HuH-7.5 (cell line): ENCODE data around the gene SIL1.

Experiments
- DNase-seq: peaks from one replicate; pipeline ENCODE4 v3.0.0; 2011; ENCODE audit warnings: low spot score

The SIL1 gene

DNA sequence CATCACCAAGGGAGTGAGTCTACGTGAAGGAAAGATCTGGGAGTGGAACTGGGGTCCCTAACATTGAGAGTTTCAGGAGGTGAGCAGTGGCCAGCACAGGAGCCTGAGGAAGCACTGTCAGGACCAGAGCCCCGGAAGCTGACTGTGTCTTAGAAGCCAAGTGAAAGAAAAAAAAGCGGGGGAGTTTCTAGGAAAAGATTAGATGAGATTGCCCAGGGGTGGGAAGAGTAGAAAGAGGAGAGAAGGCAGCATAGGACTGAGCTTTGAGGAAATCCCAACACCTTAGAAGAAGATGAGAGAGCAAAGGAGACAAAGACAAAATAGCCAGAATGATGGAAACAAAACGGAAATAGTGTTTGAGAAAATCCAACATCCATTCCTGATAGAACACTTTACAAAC lies 286.1 kb downstream of the SIL1 start:
- no peak for DNase-seq

DNA sequence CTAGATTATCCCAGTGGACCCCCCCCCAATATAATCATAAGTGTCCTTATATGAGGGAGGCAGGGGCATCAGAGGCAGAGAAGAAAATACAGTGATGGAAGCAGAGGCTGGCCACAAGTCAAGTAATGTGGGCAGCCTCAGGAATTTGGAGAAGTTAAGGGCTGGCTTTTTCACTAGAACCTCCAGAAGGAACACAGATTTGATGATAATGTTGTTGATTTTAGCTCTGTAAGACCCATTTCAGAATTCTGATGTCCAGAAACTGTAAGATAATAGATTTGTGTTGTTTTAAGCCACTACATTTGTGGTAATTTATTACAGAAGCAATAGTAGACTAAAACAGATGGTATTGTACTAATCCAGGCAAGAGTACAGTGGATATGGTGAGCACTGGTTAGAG lies 286.7 kb downstream of the SIL1 start:
- DNase-seq, result no peak

- DNase-seq, result no peak
Measured at GRCh38 chr5:138910546-138911185, 287.5 kb downstream of the SIL1 start.

GRCh38 chr5:138909734-138910133 lies 288.4 kb downstream of the SIL1 start:
- no peak for DNase-seq

GRCh38 chr5:138905541-138905940 lies 292.6 kb downstream of the SIL1 start:
- DNase-seq, result no peak

DNA sequence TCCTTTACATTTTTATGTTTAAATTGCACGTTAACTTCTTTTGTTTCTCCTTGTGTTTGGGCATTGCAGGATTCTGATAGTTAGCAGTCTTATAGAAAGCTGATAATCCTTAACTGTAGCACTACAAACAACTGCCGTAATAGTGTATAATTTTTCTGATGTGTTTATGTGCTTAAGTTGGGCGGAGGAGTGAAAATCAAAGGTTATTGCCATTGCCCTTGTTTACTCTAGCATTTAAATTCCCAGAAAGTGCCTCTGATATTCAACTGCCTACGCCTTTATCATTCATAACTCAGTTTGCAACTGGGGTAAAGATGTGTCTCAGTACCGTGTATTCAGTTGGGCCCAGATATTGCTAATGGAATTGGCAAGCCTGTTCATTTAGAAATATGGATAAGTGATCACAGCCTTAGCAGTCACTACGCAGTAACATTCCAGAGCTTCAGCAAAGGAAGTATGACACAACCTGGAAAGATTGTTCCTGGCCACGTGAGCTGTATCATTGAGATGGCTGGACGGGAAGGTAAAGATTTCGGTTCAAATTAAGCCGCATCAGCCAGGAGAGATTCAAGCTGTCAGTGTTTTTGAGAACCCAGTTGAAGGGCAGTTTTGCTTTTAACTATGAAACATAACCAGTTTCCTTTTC lies 294.9 kb downstream of the SIL1 start:
- DNase-seq, result no peak

DNA sequence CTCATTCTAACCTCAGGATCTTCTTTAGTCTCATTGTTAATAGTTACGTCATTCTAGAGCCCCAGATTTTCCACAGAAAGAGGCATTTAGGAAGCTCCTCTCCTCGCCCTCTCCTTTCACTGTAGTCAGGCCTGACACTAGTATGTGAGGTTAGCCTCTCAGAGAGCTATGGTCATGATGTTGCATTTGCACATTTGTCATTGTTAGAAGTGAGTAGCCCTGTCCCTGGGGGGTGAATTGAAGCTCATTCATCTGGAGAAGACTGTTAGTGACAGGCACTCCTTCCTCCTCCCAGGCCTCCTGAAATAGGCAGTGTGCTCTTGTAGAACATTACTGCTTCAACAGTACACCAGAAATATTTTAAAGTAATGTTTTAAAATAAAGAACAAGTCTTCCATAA lies 296.5 kb downstream of the SIL1 start:
- DNase-seq, result no peak

DNA sequence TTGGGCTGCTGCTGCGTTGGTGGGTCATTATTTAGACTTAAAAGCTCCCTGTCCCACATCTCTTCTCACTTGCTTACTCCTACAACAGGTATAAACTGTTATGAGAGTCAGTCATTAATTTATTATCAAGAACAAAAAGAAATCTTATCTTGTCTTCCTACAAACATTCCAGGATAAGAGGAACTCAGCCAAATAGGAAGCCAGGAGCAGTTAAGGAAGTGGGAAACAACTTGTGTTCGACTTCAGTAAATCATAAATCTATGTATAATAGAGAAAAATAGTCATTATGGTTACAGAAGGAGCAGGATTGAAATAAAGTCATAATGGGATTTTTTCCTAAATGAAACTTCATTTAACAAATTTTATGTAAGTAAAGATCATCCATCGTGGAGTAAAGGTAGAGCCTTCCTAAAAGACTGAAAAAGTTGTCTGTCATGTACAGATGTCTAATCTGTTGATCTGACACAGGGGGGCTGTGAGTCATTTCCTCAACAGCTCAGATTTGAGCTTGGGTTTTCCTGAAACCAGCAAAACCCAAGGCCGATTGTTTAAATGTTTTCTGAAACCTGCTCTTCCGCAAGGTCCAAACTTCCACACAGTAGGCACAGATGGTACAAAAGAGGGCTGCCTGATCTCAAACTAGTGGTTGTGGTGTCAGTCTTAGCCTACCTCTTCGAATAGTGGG lies 297.7 kb downstream of the SIL1 start:
- no peak for DNase-seq

DNA sequence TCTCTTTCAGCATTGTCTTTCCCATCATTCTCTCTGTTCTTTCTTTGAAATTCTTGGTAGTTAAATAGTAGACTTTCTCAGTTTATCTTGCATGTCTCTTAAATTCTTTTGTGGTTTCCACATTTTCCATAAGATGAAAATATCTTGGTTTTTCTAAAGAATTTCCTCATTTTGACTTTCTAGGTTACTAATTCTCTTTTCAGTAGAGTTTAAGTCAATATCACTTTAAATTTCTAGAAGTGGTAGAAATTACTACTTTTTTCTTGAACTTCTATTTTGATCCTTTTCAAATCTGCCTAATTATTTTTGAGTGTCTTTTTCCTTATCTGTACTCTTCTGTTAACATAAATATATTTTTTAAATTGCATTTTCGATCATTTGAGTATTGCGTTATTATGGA lies 299.4 kb downstream of the SIL1 start:
- DNase-seq, result no peak

DNA sequence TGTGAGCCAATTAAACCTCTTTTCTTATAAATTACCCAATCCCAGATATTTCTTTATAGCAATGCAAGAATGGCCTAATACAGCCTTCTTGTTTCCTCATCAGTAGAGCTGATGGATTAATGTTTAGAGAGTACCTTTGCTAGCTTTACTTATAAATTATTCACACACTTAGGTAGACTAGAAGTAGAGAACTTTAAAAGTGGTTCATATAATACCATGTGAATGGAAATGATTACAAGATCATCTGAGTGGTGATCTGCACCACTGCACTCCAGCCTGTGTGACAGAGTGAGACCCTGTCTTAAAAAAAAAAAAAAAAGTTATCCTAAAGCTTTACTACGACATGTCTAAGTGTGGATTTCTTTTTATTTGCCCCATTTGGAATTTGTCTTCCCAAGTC lies 299.9 kb downstream of the SIL1 start:
- no peak for DNase-seq
